Keratinocyte (primary cell): ENCODE results near the gene TBCD. TPM values are rescaled to one million over a fixed set of nuclear protein-coding genes. Genes with fewer than 3 reads are reported as not detected.

Experiments used
- DNase-seq: peaks from one replicate; pipeline ENCODE4 v3.0.0-alpha.2; 2011; ENCODE audit warnings: low read depth, missing footprints, low spot score
- FAIRE-seq: peaks from 2 replicates; lab custom pipeline; 2011; peaks lifted over from hg19 to GRCh38; lab: Jason Lieb, UNC
- H2AFZ ChIP-seq: 2 replicates; pipeline ENCODE4 v1.6.0; 2012; ENCODE audit warnings: low read length, control low read depth, inconsistent platforms; ENCODE audit not compliant: control insufficient read depth
- H3K27ac ChIP-seq: 2 replicates; pipeline ENCODE4 v1.5.1; 2011; ENCODE audit warnings: low read length; ENCODE audit not compliant: control insufficient read depth, insufficient read depth
- H3K27me3 ChIP-seq: 3 replicates; pipeline ENCODE4 v1.6.0; 2011; ENCODE audit warnings: low read length; ENCODE audit not compliant: control insufficient read depth, insufficient read depth; ENCODE audit errors: extremely low read depth
- H3K36me3 ChIP-seq, 2 experiments: 2 replicates in 1 of 2; 3 replicates in 1 of 2; pipeline ENCODE4 v1.5.1; 2011; ENCODE audit warnings: low read length in 2 of 2, mild to moderate bottlenecking in 1 of 2; ENCODE audit not compliant: control insufficient read depth in 2 of 2, insufficient read depth in 2 of 2; ENCODE audit errors: extremely low read depth in 1 of 2
- H3K4me1 ChIP-seq: 3 replicates; pipeline ENCODE4 v1.5.1; 2011; ENCODE audit warnings: low read length; ENCODE audit not compliant: control insufficient read depth, insufficient read depth; ENCODE audit errors: extremely low read depth
- H3K4me2 ChIP-seq: 3 replicates; pipeline ENCODE4 v1.6.0; 2011; ENCODE audit warnings: low read depth, low read length; ENCODE audit not compliant: control insufficient read depth, insufficient read depth; ENCODE audit errors: extremely low read depth
- H3K4me3 ChIP-seq, 3 experiments: fragments of 200-600 bp in 1 of 3; sonication (generic) in 1 of 3; 2 replicates in 2 of 3; 3 replicates in 1 of 3; pipeline ENCODE4 v1.5.1; 2011 to 2016; ENCODE audit warnings: low read length in 3 of 3, mild to moderate bottlenecking in 3 of 3, control low read depth in 2 of 3, inconsistent platforms in 1 of 3, low read depth in 1 of 3, mixed read lengths in 1 of 3, mixed run types in 1 of 3, moderate library complexity in 1 of 3; ENCODE audit not compliant: control insufficient read depth in 2 of 3, insufficient read depth in 2 of 3; ENCODE audit errors: extremely low read depth in 1 of 3
- H3K79me2 ChIP-seq: 2 replicates; pipeline ENCODE4 v1.6.0; 2012; ENCODE audit warnings: low read length; ENCODE audit not compliant: control insufficient read depth, insufficient read depth
- H3K9ac ChIP-seq: 3 replicates; pipeline ENCODE4 v1.6.0; 2011; ENCODE audit warnings: low read length; ENCODE audit not compliant: control insufficient read depth, insufficient read depth; ENCODE audit errors: extremely low read depth
- H3K9me1 ChIP-seq: 3 replicates; pipeline ENCODE4 v1.6.0; 2011; ENCODE audit warnings: low read length; ENCODE audit not compliant: control insufficient read depth, insufficient read depth; ENCODE audit errors: extremely low read depth
- H3K9me3 ChIP-seq: 2 replicates; pipeline ENCODE4 v1.5.1; 2012; ENCODE audit warnings: low read depth, low read length; ENCODE audit not compliant: control insufficient read depth
- H4K20me1 ChIP-seq: 3 replicates; pipeline ENCODE4 v1.6.0; 2011; ENCODE audit warnings: low read length; ENCODE audit not compliant: control insufficient read depth, insufficient read depth; ENCODE audit errors: extremely low read depth
- EZH2 ChIP-seq: IDR thresholded peaks from one replicate; pipeline ENCODE4 v1.6.1; 2012; ENCODE audit warnings: inconsistent platforms, mild to moderate bottlenecking, low read length, moderate library complexity
- dilution Hi-C: fragments of 300-500 bp; cut with MboI; formaldehyde crosslinking; loops from one replicate; pipeline ENCODE4 v1.7.0; 2020; ENCODE audit warnings: low sequenced_read_pairs; ENCODE audit not compliant: extremely low pct_ligation_motif_present
- polyA plus RNA-seq, 5 experiments: library from polyadenylated mRNA; depleted of rRNA in 3 of 5; stranded (reverse) in 3 of 5; stranded (forward) in 1 of 5; unstranded in 1 of 5; fragments of >200 nt; gene quantifications; 1 replicate in 1 of 5; 2 replicates in 3 of 5; 3 replicates in 1 of 5; pipeline versions ENCODE4 v1.2.1 to v1.2.3, GENCODE V29; 2011 to 2012; ENCODE audit warnings: missing spikeins in 2 of 5, low read depth in 1 of 5, low replicate concordance in 1 of 5
- TF ChIP-seq, protein P1 (sequence below), 3 experiments: IDR thresholded peaks in 1 of 3; conservative IDR thresholded peaks in 1 of 3; optimal IDR thresholded peaks in 1 of 3; 2 replicates in 2 of 3; 3 replicates in 1 of 3; pipeline versions ENCODE3 to v1.5.1; 2011; ENCODE audit warnings: low read length in 3 of 3, mild to moderate bottlenecking in 3 of 3, moderate library complexity in 2 of 3, control low read depth in 1 of 3, inconsistent platforms in 1 of 3; ENCODE audit not compliant: insufficient read depth in 2 of 3; ENCODE audit errors: extremely low read depth in 1 of 3

TBCD gene
- polyA plus RNA-seq, 1 donor (not counting 4 experiments of a cell fraction or from before 2014, with no cell fraction given) = 36.2 TPM

DNA sequence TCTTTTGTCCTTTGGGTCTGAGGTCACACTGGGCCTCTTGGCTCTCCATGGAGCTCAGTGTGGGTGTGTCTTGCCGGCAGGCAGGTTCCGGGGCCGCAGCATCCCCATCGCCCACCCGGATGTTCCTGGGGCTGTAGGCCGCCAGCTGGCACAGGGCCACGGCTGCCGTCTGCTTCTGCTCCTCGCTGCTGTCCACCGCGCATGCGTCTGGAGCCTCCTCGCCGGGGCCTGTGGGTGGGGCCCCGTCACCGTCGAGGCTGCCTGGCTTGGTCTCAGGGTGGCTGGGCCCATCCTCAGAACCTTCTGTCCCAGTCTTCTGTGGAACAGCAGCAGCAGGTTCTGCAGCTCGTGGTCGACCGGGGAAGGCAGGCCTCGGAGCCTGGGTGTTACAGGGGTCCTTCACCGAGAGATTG is 78.4 kb downstream of the TBCD start:
- H3K36me3 ChIP-seq = peaks cover 11 to 24% of the 10 kb centered on the region in 2 experiments
- H3K9me1 ChIP-seq = no peaks in the 10 kb centered on the region
- no peaks in the 10 kb centered on the region for H3K27me3 ChIP-seq
- no peak overlapping the region for H3K4me2 ChIP-seq
- H3K4me1 ChIP-seq = no peaks in the 10 kb centered on the region
- H3K9ac ChIP-seq = no peak overlapping the region
- FAIRE-seq (no peak), DNase-seq (no peak)
- H3K9me3 ChIP-seq = no peaks in the 10 kb centered on the region
- peaks cover 6% of the 10 kb centered on the region for H4K20me1 ChIP-seq
- no peak for TF ChIP-seq EZH2
- TF ChIP-seq, protein P1, sequence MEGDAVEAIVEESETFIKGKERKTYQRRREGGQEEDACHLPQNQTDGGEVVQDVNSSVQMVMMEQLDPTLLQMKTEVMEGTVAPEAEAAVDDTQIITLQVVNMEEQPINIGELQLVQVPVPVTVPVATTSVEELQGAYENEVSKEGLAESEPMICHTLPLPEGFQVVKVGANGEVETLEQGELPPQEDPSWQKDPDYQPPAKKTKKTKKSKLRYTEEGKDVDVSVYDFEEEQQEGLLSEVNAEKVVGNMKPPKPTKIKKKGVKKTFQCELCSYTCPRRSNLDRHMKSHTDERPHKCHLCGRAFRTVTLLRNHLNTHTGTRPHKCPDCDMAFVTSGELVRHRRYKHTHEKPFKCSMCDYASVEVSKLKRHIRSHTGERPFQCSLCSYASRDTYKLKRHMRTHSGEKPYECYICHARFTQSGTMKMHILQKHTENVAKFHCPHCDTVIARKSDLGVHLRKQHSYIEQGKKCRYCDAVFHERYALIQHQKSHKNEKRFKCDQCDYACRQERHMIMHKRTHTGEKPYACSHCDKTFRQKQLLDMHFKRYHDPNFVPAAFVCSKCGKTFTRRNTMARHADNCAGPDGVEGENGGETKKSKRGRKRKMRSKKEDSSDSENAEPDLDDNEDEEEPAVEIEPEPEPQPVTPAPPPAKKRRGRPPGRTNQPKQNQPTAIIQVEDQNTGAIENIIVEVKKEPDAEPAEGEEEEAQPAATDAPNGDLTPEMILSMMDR (optimal IDR thresholded peaks at IDR 0.05 in 1 of 3, IDR thresholded peaks at IDR 0.05 in 1 of 3, conservative IDR thresholded peaks at IDR 0.05 in 1 of 3; ENCODE audit: extremely low read depth in 1 of 3, insufficient read depth in 2 of 3, low read length in 3 of 3) = no peak
- H2AFZ ChIP-seq = no peak overlapping the region
- H3K79me2 ChIP-seq = peaks cover 8% of the 10 kb centered on the region
- H3K27ac ChIP-seq = no peak overlapping the region
- H3K4me3 ChIP-seq = no peak overlapping the region
- dilution Hi-C loops = no loop called here

DNA sequence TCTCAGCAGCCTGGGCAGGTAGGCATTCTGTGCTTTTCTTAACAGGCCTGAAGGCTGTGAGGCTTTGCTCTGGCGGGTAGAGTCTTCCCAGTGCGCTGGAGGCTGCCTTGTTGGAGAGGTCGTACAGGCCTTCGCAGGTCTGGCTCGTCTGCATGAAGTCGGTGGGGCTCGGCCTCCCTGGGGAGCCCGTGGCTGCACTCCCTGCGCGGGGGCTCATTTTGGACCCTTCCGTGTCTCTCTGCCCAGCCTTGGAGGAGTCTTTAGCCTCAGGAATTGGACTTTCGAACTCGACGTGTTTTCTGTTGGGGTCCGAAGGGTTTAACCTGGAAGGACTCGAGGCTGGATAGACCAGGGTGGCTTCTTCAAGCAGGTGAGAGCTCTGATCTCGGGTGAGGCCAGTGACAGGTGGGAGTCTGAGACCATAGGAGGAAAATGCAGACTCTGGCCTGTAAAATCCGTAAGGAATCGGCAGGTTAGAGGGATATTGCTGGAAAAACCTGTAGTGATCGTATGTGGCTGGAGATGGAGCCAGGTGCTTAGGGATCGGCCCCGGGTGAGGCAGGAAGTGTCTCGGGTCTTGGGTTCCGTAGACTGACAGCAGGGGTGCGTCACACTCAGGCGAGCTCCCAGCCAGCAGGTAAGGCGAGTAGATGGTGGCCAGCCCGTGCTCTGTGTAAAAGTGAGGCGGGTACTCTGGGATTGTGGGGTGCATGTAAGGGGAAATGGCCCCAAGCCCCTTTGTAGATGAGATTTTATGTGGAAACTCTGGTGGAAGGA is 79.4 kb downstream of the TBCD start:
- dilution Hi-C loops = no loop called here
- no peaks in the 10 kb centered on the region for H3K9me3 ChIP-seq
- no peak overlapping the region for H2AFZ ChIP-seq
- no peak overlapping the region for H3K27ac ChIP-seq
- H3K9me1 ChIP-seq = no peaks in the 10 kb centered on the region
- H3K79me2 ChIP-seq = peaks cover 8% of the 10 kb centered on the region
- DNase-seq (no peak), FAIRE-seq (no peak)
- H3K36me3 ChIP-seq = peaks cover 11 to 24% of the 10 kb centered on the region in 2 experiments
- TF ChIP-seq, protein P1 (optimal IDR thresholded peaks at IDR 0.05 in 1 of 3, IDR thresholded peaks at IDR 0.05 in 1 of 3, conservative IDR thresholded peaks at IDR 0.05 in 1 of 3; ENCODE audit: extremely low read depth in 1 of 3, insufficient read depth in 2 of 3, low read length in 3 of 3) = no peak
- no peak for TF ChIP-seq EZH2
- peaks cover 4% of the 10 kb centered on the region for H3K4me1 ChIP-seq
- H3K4me3 ChIP-seq = no peak overlapping the region
- H3K27me3 ChIP-seq = no peaks in the 10 kb centered on the region
- no peak overlapping the region for H3K9ac ChIP-seq
- H3K4me2 ChIP-seq = no peak overlapping the region
- peaks cover 6% of the 10 kb centered on the region for H4K20me1 ChIP-seq
